ENCODE measurements around the gene ACVR1B. TPM values are rescaled to one million over a fixed set of nuclear protein-coding genes. Genes with fewer than 3 reads are reported as not detected.

The ACVR1B gene
- total RNA-seq, 1 donor from 2014 or later: 23.4 TPM

GRCh38 chr12:52035926-52036325, 84.4 kb downstream of the ACVR1B start:
- no peak overlapping the region for H3K4me3 ChIP-seq (ENCODE audit: low read depth, low read length)
- DNase-seq (ENCODE audit: low read depth): no peak
- no peak for TF ChIP-seq CTCF (conservative IDR thresholded peaks at IDR 0.05; ENCODE audit: low read depth, low read length)

- DNase-seq (ENCODE audit: low read depth): no peak
- H3K4me3 ChIP-seq (ENCODE audit: low read depth, low read length): peak overlapping the region; percentile 50
- TF ChIP-seq CTCF (conservative IDR thresholded peaks at IDR 0.05; ENCODE audit: low read depth, low read length): no peak
Measured at GRCh38 chr12:52036587-52037171, 85.2 kb downstream of the ACVR1B start.

GRCh38 chr12:52037248-52037861, 85.9 kb downstream of the ACVR1B start:
- no peak for TF ChIP-seq CTCF (conservative IDR thresholded peaks at IDR 0.05; ENCODE audit: low read depth, low read length)
- no peak for DNase-seq (ENCODE audit: low read depth)
- H3K4me3 ChIP-seq (ENCODE audit: low read depth, low read length): peak overlapping the region; percentile 59

GRCh38 chr12:52038447-52038846, 86.9 kb downstream of the ACVR1B start:
- DNase-seq (ENCODE audit: low read depth): no peak
- TF ChIP-seq CTCF (conservative IDR thresholded peaks at IDR 0.05; ENCODE audit: low read depth, low read length): no peak
- no peak overlapping the region for H3K4me3 ChIP-seq (ENCODE audit: low read depth, low read length)

GRCh38 chr12:52041035-52041434, 89.5 kb downstream of the ACVR1B start:
- no peak for DNase-seq (ENCODE audit: low read depth)
- TF ChIP-seq CTCF (conservative IDR thresholded peaks at IDR 0.05; ENCODE audit: low read depth, low read length): no peak
- H3K4me3 ChIP-seq (ENCODE audit: low read depth, low read length): no peak overlapping the region

- no peak overlapping the region for H3K4me3 ChIP-seq (ENCODE audit: low read depth, low read length)
- no peak for DNase-seq (ENCODE audit: low read depth)
- no peak for TF ChIP-seq CTCF (conservative IDR thresholded peaks at IDR 0.05; ENCODE audit: low read depth, low read length)
Measured at GRCh38 chr12:52041695-52042123, 90.2 kb downstream of the ACVR1B start.
